HEK293 (cell line): ENCODE data around the gene MUC12.

Source experiments
- BCL11A ChIP-seq: fragments of 450-650 bp; formaldehyde crosslinking; IDR thresholded peaks from 2 replicates; pipeline ENCODE4 v1.5.1; 2016; ENCODE audit warnings: low read depth, missing biosample characterization, missing genetic modification characterization
- IKZF3 ChIP-seq: fragments of 450-650 bp; IDR thresholded peaks from 2 replicates; pipeline ENCODE4 v1.5.0; 2018; ENCODE audit warnings: missing biosample characterization, mild to moderate bottlenecking, missing genetic modification characterization, moderate library complexity
- ZFP37 ChIP-seq: fragments of 450-650 bp; formaldehyde crosslinking; IDR thresholded peaks from 2 replicates; pipeline ENCODE4 v1.5.1; 2016; ENCODE audit warnings: missing biosample characterization, missing genetic modification characterization
- ZIC2 ChIP-seq: fragments of 450-650 bp; formaldehyde crosslinking; IDR thresholded peaks from 2 replicates; pipeline ENCODE4 v1.5.1; 2016; ENCODE audit warnings: missing biosample characterization, missing genetic modification characterization
- ZNF114 ChIP-seq: fragments of 450-650 bp; formaldehyde crosslinking; IDR thresholded peaks from 2 replicates; pipeline ENCODE4 v1.5.0; 2017; ENCODE audit warnings: missing biosample characterization, missing genetic modification characterization
- ZNF174 ChIP-seq: fragments of 450-650 bp; formaldehyde crosslinking; IDR thresholded peaks from 2 replicates; pipeline ENCODE4 v1.5.0; 2017; ENCODE audit warnings: missing biosample characterization, mild to moderate bottlenecking, missing genetic modification characterization
- ZNF175 ChIP-seq: fragments of 450-650 bp; formaldehyde crosslinking; IDR thresholded peaks from 2 replicates; pipeline ENCODE4 v1.5.1; 2016; ENCODE audit warnings: missing biosample characterization, missing genetic modification characterization
- ZNF24 ChIP-seq: fragments of 450-650 bp; formaldehyde crosslinking; IDR thresholded peaks from 2 replicates; pipeline ENCODE4 v1.5.1; 2016; ENCODE audit warnings: missing biosample characterization, missing genetic modification characterization
- ZNF274 ChIP-seq, 2 experiments: fragments of 200-500 bp in 1 of 2; fragments of 450-650 bp in 1 of 2; sonication (Bioruptor generic) in 1 of 2; formaldehyde crosslinking in 1 of 2; IDR thresholded peaks; 2 replicates each; pipeline versions ENCODE4 v1.5.1 to v1.6.1; 2014 to 2016; ENCODE audit warnings: borderline replicate concordance in 1 of 2, inconsistent platforms in 1 of 2, low read length in 1 of 2, missing biosample characterization in 1 of 2, missing genetic modification characterization in 1 of 2
- ZNF660 ChIP-seq: fragments of 450-650 bp; IDR thresholded peaks from 2 replicates; pipeline ENCODE4 v1.5.1; 2018; ENCODE audit warnings: missing biosample characterization, mild to moderate bottlenecking, missing genetic modification characterization
- ZNF830 ChIP-seq: fragments of 450-650 bp; IDR thresholded peaks from 2 replicates; pipeline ENCODE4 v1.5.0; 2018; ENCODE audit warnings: missing biosample characterization, missing genetic modification characterization, low read depth, mild to moderate bottlenecking, moderate library complexity
- TF ChIP-seq, protein P1 (sequence below): fragments of 450-650 bp; formaldehyde crosslinking; IDR thresholded peaks from 2 replicates; pipeline ENCODE4 v1.5.1; 2016; ENCODE audit warnings: missing biosample characterization, missing genetic modification characterization
- TF ChIP-seq, protein P2 (sequence below): fragments of 450-650 bp; formaldehyde crosslinking; IDR thresholded peaks from 2 replicates; pipeline ENCODE4 v1.5.1; 2016; ENCODE audit warnings: missing biosample characterization, missing genetic modification characterization

DNA sequence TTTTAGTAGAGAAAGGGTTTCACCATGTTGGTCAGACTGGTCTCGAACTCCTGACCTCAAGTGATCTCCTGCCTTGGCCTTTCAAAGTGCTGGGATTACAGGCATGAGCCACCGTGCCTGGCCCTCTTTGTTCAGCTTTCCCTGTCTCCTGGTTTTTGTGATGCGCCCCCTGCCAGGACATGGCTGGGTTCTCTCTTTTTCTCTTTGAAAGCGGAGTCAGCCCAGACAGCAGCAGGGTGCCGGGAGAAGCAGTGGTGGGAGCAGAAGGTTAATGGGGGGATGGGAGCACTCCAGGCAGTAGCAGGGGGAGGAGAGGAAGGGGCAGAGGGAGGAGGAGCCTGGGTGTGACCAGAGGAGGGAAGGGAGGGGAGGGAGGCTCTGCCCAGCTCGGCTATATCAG, 18.2 kb upstream of the MUC12 start:
- TF ChIP-seq, protein P1, sequence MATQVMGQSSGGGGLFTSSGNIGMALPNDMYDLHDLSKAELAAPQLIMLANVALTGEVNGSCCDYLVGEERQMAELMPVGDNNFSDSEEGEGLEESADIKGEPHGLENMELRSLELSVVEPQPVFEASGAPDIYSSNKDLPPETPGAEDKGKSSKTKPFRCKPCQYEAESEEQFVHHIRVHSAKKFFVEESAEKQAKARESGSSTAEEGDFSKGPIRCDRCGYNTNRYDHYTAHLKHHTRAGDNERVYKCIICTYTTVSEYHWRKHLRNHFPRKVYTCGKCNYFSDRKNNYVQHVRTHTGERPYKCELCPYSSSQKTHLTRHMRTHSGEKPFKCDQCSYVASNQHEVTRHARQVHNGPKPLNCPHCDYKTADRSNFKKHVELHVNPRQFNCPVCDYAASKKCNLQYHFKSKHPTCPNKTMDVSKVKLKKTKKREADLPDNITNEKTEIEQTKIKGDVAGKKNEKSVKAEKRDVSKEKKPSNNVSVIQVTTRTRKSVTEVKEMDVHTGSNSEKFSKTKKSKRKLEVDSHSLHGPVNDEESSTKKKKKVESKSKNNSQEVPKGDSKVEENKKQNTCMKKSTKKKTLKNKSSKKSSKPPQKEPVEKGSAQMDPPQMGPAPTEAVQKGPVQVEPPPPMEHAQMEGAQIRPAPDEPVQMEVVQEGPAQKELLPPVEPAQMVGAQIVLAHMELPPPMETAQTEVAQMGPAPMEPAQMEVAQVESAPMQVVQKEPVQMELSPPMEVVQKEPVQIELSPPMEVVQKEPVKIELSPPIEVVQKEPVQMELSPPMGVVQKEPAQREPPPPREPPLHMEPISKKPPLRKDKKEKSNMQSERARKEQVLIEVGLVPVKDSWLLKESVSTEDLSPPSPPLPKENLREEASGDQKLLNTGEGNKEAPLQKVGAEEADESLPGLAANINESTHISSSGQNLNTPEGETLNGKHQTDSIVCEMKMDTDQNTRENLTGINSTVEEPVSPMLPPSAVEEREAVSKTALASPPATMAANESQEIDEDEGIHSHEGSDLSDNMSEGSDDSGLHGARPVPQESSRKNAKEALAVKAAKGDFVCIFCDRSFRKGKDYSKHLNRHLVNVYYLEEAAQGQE (tag by site-specific recombination) = no peak
- TF ChIP-seq, protein P2, sequence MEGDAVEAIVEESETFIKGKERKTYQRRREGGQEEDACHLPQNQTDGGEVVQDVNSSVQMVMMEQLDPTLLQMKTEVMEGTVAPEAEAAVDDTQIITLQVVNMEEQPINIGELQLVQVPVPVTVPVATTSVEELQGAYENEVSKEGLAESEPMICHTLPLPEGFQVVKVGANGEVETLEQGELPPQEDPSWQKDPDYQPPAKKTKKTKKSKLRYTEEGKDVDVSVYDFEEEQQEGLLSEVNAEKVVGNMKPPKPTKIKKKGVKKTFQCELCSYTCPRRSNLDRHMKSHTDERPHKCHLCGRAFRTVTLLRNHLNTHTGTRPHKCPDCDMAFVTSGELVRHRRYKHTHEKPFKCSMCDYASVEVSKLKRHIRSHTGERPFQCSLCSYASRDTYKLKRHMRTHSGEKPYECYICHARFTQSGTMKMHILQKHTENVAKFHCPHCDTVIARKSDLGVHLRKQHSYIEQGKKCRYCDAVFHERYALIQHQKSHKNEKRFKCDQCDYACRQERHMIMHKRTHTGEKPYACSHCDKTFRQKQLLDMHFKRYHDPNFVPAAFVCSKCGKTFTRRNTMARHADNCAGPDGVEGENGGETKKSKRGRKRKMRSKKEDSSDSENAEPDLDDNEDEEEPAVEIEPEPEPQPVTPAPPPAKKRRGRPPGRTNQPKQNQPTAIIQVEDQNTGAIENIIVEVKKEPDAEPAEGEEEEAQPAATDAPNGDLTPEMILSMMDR (tag by site-specific recombination) = no peak
- TF ChIP-seq ZNF114 (tag by site-specific recombination) (no peak), ZNF660 (tag by site-specific recombination) (no peak), ZNF24 (tag by site-specific recombination) (no peak), ZNF174 (no peak), ZNF274 (IDR thresholded peaks at IDR 0.05; ENCODE audit: low read length) (no peak), ZNF274 (tag by site-specific recombination; IDR thresholded peaks at IDR 0.05; ENCODE audit: borderline replicate concordance) (no peak), ZIC2 (tag by site-specific recombination) (peak; percentile 97), IKZF3 (tag by site-specific recombination) (no peak), BCL11A (tag by site-specific recombination) (no peak), ZNF830 (tag by site-specific recombination) (no peak), ZFP37 (tag by site-specific recombination) (no peak), ZNF175 (no peak)
